Measurements from ENCODE around the gene PPM1N.

- TF ChIP-seq, protein P1, sequence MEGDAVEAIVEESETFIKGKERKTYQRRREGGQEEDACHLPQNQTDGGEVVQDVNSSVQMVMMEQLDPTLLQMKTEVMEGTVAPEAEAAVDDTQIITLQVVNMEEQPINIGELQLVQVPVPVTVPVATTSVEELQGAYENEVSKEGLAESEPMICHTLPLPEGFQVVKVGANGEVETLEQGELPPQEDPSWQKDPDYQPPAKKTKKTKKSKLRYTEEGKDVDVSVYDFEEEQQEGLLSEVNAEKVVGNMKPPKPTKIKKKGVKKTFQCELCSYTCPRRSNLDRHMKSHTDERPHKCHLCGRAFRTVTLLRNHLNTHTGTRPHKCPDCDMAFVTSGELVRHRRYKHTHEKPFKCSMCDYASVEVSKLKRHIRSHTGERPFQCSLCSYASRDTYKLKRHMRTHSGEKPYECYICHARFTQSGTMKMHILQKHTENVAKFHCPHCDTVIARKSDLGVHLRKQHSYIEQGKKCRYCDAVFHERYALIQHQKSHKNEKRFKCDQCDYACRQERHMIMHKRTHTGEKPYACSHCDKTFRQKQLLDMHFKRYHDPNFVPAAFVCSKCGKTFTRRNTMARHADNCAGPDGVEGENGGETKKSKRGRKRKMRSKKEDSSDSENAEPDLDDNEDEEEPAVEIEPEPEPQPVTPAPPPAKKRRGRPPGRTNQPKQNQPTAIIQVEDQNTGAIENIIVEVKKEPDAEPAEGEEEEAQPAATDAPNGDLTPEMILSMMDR (conservative IDR thresholded peaks at IDR 0.05; ENCODE audit: low read depth, low read length): no peak
- no peak for TF ChIP-seq EZH2 (IDR thresholded peaks at IDR 0.05; ENCODE audit: low read length, unreplicated experiment)
Observed at GRCh38 chr19:45524575-45525129, 26.4 kb downstream of the PPM1N start.

All from PC-3 (cell line).